Ovary (tissue), 9 donors: ENCODE results near the gene TXN2. TPM values are rescaled to one million over a fixed set of nuclear protein-coding genes. Genes with fewer than 3 reads are reported as not detected.
A peak's percentile ranks its signal among the peaks of the same experiment; 100 is the strongest.
"Not testable (repeated sequence)": the region's sequence is repeated elsewhere in the genome, so short reads cannot be mapped to it uniquely, and the experiment has no call there.

ENCODE experiments used
- DNase-seq, 5 donors: peaks; one replicate each; pipeline ENCODE4 v3.0.0-alpha.2; 2019 to 2020
- H3K27ac ChIP-seq, 2 donors: fragments of 200-600 bp; one replicate each; pipeline versions ENCODE4 v1.5.1 to v1.8.0; 2019 to 2022
- H3K27me3 ChIP-seq: fragments of 200-600 bp; one replicate; pipeline ENCODE4 v1.8.0; 2022
- H3K36me3 ChIP-seq: fragments of 200-600 bp; sonication (generic); one replicate; pipeline ENCODE4 v1.5.1; 2019
- H3K4me1 ChIP-seq: one replicate; pipeline ENCODE4 v1.8.1; 2013; ENCODE audit warnings: mild to moderate bottlenecking, moderate library complexity; ENCODE audit not compliant: insufficient read depth
- H3K4me3 ChIP-seq: fragments of 200-600 bp; sonication (generic); one replicate; pipeline ENCODE4 v1.5.1; 2017
- H3K9me3 ChIP-seq, 2 donors: fragments of 200-600 bp in 1 of 2; sonication (generic) in 1 of 2; one replicate each; pipeline versions ENCODE4 v1.5.1 to v1.8.1; 2013 to 2019; ENCODE audit warnings: mild to moderate bottlenecking in 1 of 2, moderate library complexity in 1 of 2
- CTCF ChIP-seq, 3 donors: fragments of 450-650 bp in 2 of 3; fragments of 200-600 bp in 1 of 3; IDR thresholded peaks; one replicate each; pipeline versions ENCODE4 v1.5.1 to v1.8.0; 2016 to 2022; ENCODE audit warnings: antibody characterized with exemption in 3 of 3, mild to moderate bottlenecking in 1 of 3
- EP300 ChIP-seq: sonication (generic); formaldehyde crosslinking; IDR thresholded peaks from one replicate; pipeline ENCODE4 v1.6.1; 2017; ENCODE audit warnings: antibody characterized with exemption
- POLR2A ChIP-seq: fragments of 450-650 bp; IDR thresholded peaks from one replicate; pipeline ENCODE4 v1.6.1; 2017; ENCODE audit warnings: antibody characterized with exemption, mild to moderate bottlenecking, moderate library complexity
- WGBS, 3 donors: extraction: QIAGEN DNeasy Blood & Tissue Kit in 1 of 3; methylation state at CpG; one replicate each; pipeline versions ENCODE4 v1.1.5 to v1.1.7; 2013 to 2017; 5-methylcytosine and 5-hydroxymethylcytosine counted together
- intact Hi-C, 4 donors: fragments of 100-400 bp; cut with DNase I; formaldehyde crosslinking; loops; one replicate each; pipeline versions ENCODE4 v1.11.0 to v1.15.1; 2022 to 2023
- polyA plus RNA-seq, 2 donors: library from polyadenylated mRNA; stranded (reverse); fragments of 200-250 nt in 1 of 2; fragments of 350-450 nt in 1 of 2; fragmentation: Illumina TruSeq in 1 of 2; extraction: RNeasy Lipid Tissue Mini Kit (QIAGEN cat#74804) in 1 of 2; gene quantifications; one replicate each; pipeline ENCODE4 v1.2.3, GENCODE V29; 2013 to 2014
- total RNA-seq, 7 donors: library from RNA; depleted of rRNA in 2 of 7; stranded (reverse); fragments of >200 nt in 2 of 7; fragmentation: NEBNext Ultra II Directional in 3 of 7; extraction: Animal tissue kit (Norgen Biotek cat#: 25700) in 3 of 7; gene quantifications; one replicate each; pipeline versions ENCODE4 v1.1.0 to v1.2.4, GENCODE V29; 2016 to 2023
- donor health status: DM: no; HTN: no; CAD: no; lungs with moderate emphysema.
- donor health status: DM: no; HTN: no; CAD: no.
- donor health status: Bipolar disorder and iron deficiency.
- donor health status: DM: yes; HTN: yes; CAD: no.
- donor health status: DM: no; HTN: no; CAD: no.
- donor health status: DM: yes; HTN: yes; CAD: no.

Gene TXN2
- total and polyA plus RNA-seq, 9 donors = 60.9 to 118 (median 80.8) TPM

- Histone ChIP-seq H3K9me3 (no peaks in the 10 kb centered on the region), H3K27me3 (no peaks in the 10 kb centered on the region), H3K4me3 (peak overlapping the region; percentile 58), H3K4me1 (peaks cover 8% of the 10 kb centered on the region), H3K36me3 (no peaks in the 10 kb centered on the region), H3K27ac (peak overlapping the region; percentile 85 to 86)
- 2 to 3% (median 2%) methylated on average over 51 to 61 of the region's 61 CpGs for WGBS, 3 donors
- intact Hi-C loops = loop anchor here in 3 of 4 donors (5.0 to 10.0 kb wide), 4 partner anchors 68 to 128 kb away; partner anchors contain the start of gene MYH9 (in 2 of the 3)
- TF ChIP-seq CTCF (IDR thresholded peaks at IDR 0.05) = peak in 2 of 3 donors; percentile 15 to 21
- TF ChIP-seq POLR2A = peak; percentile 65
- peak; percentile 51 for TF ChIP-seq EP300
- DNase-seq = peak; percentile 90 to 95 (median 95)
These were observed 26.4 kb downstream of the TXN2 start for GRCh38 chr22:36454916-36455570.

GRCh38 chr22:36453855-36454378 is 27.5 kb downstream of the TXN2 start:
- Histone ChIP-seq H3K4me1 (peaks cover 8% of the 10 kb centered on the region), H3K27me3 (no peaks in the 10 kb centered on the region), H3K36me3 (no peaks in the 10 kb centered on the region), H3K27ac (peak overlapping the region; percentile 45 to 86), H3K4me3 (no peak overlapping the region), H3K9me3 (no peaks in the 10 kb centered on the region)
- intact Hi-C loops = loop anchor here in 2 of 4 donors (10.0 kb wide), 2 partner anchors 69 to 99 kb away; partner anchors contain the start of gene MYH9 (in 1 of the 2)
- TF ChIP-seq EP300 = no peak
- no peak for TF ChIP-seq POLR2A
- TF ChIP-seq CTCF (IDR thresholded peaks at IDR 0.05) = no peak
- no peak for DNase-seq
- WGBS, 3 donors = 93 to 96% (median 95%) methylated on average over 16 of the region's 16 CpGs

- H3K27ac ChIP-seq = peak overlapping the region in 1 of 2 donors; percentile 68
- 78 to 88% (median 82%) methylated on average over 5 of the region's 5 CpGs for WGBS, 3 donors
- H3K4me1 ChIP-seq, H3K36me3 ChIP-seq, H3K9me3 ChIP-seq, H3K27me3 ChIP-seq, DNase-seq, H3K4me3 ChIP-seq: not testable (repeated sequence)
- intact Hi-C loops = loop anchor here in 2 of 4 donors (10.0 kb wide), 2 partner anchors 68 to 98 kb away; partner anchors contain the start of gene MYH9 (in 1 of the 2)
These were observed 28.3 kb downstream of the TXN2 start for GRCh38 chr22:36452978-36453607.

- no peaks in the 10 kb centered on the region for H3K36me3 ChIP-seq
- DNase-seq = no peak
- H3K27me3 ChIP-seq = no peaks in the 10 kb centered on the region
- TF ChIP-seq EP300 = no peak
- TF ChIP-seq CTCF (IDR thresholded peaks at IDR 0.05) = no peak
- TF ChIP-seq POLR2A = no peak
- 88 to 92% (median 91%) methylated on average over 9 of the region's 9 CpGs for WGBS, 3 donors
- no peak overlapping the region for H3K4me3 ChIP-seq
- intact Hi-C loops = loop anchor here in 2 of 4 donors (10.0 kb wide), 2 partner anchors 68 to 98 kb away; partner anchors contain the start of gene MYH9 (in 1 of the 2)
- H3K9me3 ChIP-seq = no peaks in the 10 kb centered on the region
- H3K27ac ChIP-seq = peak overlapping the region; percentile 68 to 72
- peaks cover 8% of the 10 kb centered on the region for H3K4me1 ChIP-seq
These were observed 29.0 kb downstream of the TXN2 start for GRCh38 chr22:36452250-36452977.

GRCh38 chr22:36450923-36451322 is 30.5 kb downstream of the TXN2 start:
- 94% methylated on average over 7 of the region's 7 CpGs for WGBS, 3 donors
- intact Hi-C loops = loop anchor here in 2 of 4 donors (10.0 kb wide), 2 partner anchors 66 to 96 kb away; partner anchors contain the start of gene MYH9 (in 1 of the 2)

More at GRCh38 chr22:36450923-36451322, 30.5 kb downstream of the TXN2 start:
- H3K36me3 ChIP-seq, H3K27me3 ChIP-seq, H3K9me3 ChIP-seq, H3K4me3 ChIP-seq, DNase-seq, H3K4me1 ChIP-seq: not testable (repeated sequence)
- H3K27ac ChIP-seq = peak overlapping the region; percentile 38 to 68
